ENCODE measurements around the gene PRKCQ.

DNA sequence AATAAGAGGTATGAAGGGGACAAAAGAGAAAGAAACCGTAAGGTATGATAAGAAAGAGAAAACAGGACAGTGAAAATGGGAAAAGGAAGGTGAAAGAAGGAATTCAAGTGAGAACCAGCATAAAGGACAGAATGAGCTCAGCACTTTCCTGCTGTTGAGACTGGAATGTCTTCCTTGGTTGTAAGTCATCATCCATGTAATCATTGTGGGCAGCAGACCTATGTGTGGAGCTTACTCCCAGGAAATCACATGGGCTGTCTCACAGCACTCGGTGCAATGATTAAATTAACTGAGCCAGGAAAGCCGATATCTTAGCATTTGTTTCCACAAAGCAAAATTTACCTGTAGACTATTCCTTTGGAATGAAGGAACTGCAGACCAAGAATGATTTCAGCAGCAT lies 118.1 kb downstream of the PRKCQ start:
- TF ChIP-seq, protein P1, sequence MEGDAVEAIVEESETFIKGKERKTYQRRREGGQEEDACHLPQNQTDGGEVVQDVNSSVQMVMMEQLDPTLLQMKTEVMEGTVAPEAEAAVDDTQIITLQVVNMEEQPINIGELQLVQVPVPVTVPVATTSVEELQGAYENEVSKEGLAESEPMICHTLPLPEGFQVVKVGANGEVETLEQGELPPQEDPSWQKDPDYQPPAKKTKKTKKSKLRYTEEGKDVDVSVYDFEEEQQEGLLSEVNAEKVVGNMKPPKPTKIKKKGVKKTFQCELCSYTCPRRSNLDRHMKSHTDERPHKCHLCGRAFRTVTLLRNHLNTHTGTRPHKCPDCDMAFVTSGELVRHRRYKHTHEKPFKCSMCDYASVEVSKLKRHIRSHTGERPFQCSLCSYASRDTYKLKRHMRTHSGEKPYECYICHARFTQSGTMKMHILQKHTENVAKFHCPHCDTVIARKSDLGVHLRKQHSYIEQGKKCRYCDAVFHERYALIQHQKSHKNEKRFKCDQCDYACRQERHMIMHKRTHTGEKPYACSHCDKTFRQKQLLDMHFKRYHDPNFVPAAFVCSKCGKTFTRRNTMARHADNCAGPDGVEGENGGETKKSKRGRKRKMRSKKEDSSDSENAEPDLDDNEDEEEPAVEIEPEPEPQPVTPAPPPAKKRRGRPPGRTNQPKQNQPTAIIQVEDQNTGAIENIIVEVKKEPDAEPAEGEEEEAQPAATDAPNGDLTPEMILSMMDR (IDR thresholded peaks at IDR 0.05) = no peak
- TF ChIP-seq EZH2 (IDR thresholded peaks at IDR 0.05) (no peak), EZH2phosphoT487 (IDR thresholded peaks at IDR 0.05) (no peak)

All from neural progenitor cell (in vitro differentiated cells).